ENCODE results near the gene PAPOLA.
"Not testable (repeated sequence)": the region's sequence is repeated elsewhere in the genome, so short reads cannot be mapped to it uniquely, and the experiment has no call there.

PAPOLA gene

GRCh38 chr14:96503306-96503679 is 1.1 kb downstream of the PAPOLA start:
- no peak for DNase-seq

GRCh38 chr14:96504353-96504752 is 2.2 kb downstream of the PAPOLA start:
- DNase-seq, result not testable (repeated sequence)

DNA sequence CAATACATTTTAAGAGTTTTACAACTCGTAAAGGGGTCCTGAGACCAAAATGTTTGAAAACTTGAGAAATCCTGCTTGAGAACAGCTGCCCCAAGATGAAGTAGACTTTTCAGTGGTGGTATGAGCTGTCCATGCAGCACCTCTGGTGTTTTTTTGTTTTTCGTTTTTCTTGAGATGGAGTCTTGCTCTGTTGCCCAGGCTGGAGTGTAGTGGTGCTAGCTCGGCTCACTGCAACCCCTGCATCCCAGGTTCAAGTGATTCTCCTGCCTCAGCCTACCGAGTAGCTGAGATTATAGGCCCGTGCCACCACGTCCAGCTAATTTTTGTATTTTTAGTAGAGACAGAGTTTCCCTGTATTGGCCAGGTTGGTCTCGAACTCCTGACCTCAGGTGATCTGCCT is 5.5 kb downstream of the PAPOLA start:
- DNase-seq, result no peak

GRCh38 chr14:96508900-96509299 is 6.7 kb downstream of the PAPOLA start:
- DNase-seq, result no peak

- no peak for DNase-seq
Measured at GRCh38 chr14:96509457-96510090, 7.4 kb downstream of the PAPOLA start.

GRCh38 chr14:96511146-96511545 is 9.0 kb downstream of the PAPOLA start:
- DNase-seq, result no peak

- no peak for DNase-seq
Measured at GRCh38 chr14:96511667-96512066, 9.5 kb downstream of the PAPOLA start.

GRCh38 chr14:96512122-96512521 is 9.9 kb downstream of the PAPOLA start:
- no peak for DNase-seq

DNA sequence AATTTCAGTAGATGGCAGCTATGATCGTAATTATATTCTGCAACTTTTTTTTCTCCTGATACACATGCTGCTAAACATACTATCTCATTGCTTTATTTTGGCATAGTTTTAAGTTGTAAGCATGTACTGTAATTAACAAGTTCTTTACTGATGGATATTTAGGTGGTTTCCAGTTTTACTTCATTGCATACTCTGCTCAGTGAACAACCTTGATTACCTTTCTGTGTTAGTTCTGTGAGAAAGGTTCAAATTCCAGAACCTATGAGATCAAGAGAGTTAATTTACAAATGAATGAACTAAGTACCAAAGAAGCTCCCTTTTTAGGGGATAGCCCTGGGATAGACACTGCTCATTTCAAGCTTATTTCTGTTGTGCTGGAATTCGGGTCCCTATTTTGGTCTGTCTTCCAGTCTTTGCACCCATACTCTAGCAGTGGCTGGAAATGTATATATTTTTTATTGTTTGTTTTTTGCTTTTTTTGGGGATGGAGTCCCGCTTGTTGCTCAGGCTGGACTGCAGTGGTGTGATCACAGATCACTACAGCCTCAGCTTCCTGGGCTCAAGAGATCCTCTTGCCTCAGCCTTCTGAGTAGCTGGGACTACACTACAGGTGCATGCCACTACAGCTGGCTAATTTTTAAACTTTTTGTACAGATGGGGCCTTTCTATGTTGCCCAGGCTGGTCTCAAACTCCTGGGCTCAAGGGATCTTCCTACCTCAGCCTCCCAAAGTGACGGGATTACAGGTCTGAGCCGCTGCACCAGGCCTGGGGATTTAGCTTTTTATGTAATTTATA is 10.6 kb downstream of the PAPOLA start:
- DNase-seq, result no peak

- DNase-seq, result no peak
Measured at GRCh38 chr14:96514694-96515093, 12.5 kb downstream of the PAPOLA start.

- DNase-seq, result no peak
Measured at GRCh38 chr14:96515731-96516130, 13.5 kb downstream of the PAPOLA start.

GRCh38 chr14:96516351-96516750 is 14.2 kb downstream of the PAPOLA start:
- no peak for DNase-seq

DNA sequence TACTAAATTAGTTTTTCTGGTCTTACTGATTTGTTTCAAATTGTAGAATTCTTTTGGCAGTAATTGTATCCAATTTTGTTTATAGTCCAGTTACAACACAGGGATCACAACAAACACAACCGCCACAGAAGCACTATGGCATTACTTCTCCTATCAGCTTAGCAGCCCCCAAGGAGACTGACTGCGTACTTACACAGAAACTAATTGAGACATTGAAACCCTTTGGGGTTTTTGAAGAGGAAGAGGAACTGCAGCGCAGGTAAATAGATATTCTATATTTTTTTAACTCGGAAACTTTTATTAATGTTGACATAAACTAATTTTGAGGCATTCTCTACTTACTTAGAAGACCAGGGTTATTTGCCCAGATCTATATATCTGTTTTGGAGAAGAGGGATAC is 17.8 kb downstream of the PAPOLA start:
- no peak for DNase-seq

- DNase-seq, result no peak
Measured at GRCh38 chr14:96525452-96525851, 23.3 kb downstream of the PAPOLA start.

GRCh38 chr14:96532632-96533031 is 30.4 kb downstream of the PAPOLA start:
- no peak for DNase-seq

DNA sequence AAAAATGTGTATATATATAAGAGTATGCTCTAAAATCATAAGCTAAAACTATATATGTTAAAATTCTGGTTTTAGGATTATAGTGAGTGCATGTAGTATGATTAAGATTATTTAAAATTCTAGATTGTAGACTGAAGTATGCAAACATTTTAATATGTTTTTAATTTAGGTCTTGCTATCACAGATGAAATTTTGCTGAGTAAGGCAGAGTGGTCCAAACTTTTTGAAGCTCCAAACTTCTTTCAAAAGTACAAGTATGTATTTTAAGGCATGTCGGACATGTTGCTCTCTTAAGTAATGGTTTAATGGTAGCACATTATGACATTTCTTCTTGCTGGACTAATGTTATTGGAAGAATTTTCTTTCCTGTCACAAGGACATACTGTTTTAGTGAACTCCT is 34.6 kb downstream of the PAPOLA start:
- DNase-seq, result no peak

- DNase-seq, result no peak
Measured at GRCh38 chr14:96538097-96538989, 36.2 kb downstream of the PAPOLA start.

DNA sequence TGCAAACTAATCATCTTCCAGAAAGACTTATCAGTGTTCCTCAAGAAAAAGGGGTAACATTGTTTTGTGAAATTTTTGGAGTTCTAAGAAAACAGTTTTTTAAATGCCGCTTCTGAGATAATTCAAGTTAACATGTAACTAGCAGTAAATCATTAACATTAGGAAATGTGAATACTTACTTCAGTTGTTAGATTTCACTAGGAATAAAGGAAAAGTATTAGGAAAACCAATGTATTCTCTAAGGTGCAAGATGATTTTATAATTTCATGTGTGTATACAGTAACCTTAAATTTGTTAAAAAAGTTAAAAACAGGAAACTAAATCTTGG is 36.8 kb downstream of the PAPOLA start:
- DNase-seq, result no peak

DNA sequence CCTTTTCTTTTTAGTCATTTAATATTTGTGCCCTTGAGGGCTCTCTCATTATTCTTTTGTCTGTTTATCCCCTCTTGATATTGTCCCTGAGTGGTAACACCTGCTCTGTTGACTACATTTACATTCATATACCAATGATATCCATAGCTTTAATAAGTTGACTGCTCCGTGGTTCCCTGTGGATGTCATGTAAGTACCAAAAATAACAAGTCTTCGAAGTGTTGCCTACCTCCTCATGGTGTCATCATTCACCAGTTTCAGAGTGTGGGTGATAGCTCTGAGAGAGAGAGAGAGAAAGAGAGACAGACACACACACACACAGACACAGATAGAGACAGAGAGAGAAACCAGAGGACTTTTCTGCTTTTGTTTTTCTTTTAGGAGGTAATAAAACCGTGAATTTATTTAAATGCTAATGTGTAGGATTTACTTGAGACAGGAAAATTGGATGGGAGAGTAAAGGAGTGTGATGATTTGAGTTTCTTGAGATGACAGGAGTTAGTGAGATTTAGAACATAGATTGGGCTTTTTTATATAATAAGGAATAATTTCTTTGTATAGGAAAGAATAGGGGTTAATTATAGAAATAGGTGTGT is 52.2 kb downstream of the PAPOLA start:
- no peak for DNase-seq

DNA sequence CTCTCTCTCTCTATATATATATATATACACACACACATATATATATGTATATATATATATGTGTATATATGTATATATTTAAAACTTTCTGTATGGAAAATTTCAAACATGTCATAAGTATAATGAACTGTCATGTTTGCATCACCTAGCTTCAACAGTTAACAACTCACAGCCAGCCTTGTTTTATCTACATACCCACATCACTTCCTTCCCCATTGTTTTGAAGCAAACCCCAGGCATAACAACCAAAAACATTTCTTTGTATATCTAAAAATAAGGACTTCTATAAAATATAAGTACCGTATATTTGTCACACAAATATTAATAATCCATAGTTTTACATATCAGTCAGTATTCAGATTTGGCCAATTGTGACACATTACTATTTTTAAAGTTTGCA is 57.4 kb downstream of the PAPOLA start:
- no peak for DNase-seq

DNA sequence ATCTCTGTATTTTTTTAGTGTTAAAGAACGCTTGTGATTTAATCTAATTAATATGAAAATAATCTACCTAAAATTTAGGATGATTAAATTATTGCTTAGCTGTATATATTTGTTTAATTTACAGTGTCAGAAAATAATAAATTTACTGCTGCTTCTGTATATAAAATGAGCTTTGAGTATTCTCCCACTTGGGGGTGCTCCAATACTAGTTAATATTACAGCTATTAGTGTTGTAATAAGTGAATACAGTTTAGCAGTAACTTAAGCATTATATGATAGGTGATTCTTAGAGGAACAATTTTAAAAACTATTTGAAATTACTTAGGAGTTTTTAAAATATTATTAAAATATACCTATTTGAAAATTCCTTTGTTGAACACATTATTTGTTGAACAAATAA is 62.2 kb downstream of the PAPOLA start:
- no peak for DNase-seq

DNA sequence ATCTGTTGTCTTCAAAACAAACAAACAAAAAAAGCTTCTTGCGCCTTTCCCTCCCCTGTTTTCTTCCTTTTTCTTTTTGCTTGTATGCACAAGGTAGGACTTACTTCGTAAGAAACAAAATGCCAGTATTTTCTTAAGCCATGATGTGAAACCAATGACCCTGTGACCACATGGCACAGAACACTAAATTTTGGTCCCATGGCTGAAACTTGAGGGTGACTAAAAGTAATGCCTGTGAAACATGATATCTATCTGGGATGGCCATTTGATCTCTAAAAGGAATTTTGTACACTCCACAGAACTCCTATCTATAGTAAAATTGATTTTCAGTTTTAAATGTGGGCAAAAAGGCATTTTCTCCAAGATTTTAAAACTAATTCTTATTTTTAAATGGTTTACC is 63.6 kb downstream of the PAPOLA start:
- DNase-seq, result no peak

GRCh38 chr14:96567289-96567899 is 65.2 kb downstream of the PAPOLA start:
- peak; percentile 3 to 47 for DNase-seq

All from SW 1271 (cell line).